CD1c-positive myeloid dendritic cell (primary cell): ENCODE results near the gene DMRTC2.

Experiments used
- DNase-seq: peaks from one replicate; pipeline ENCODE4 v3.0.0-alpha.2; 2016; ENCODE audit errors: extremely low spot score

The DMRTC2 gene

DNA sequence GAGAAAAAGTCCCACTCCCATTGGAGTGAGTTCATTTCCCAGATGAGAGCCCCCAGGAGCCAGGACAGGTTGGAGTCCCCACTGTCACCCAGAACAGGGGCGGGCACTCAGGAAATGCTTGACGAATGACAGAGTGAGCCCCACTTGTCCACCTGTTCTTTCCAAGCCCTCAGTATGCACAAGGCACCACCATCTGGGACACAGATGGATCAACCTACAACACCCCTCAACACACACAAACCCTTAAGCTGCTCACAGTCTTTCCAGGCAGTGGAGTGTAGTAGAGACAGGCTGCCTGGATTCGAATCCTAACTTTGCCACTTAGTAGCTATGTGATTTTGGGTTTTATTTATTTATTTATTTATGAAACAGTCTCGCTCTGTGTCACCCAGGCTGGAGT is 46.1 kb downstream of the DMRTC2 start:
- no peak for DNase-seq

- DNase-seq = no peak
Measured at GRCh38 chr19:41892173-41892902, 47.5 kb downstream of the DMRTC2 start.

GRCh38 chr19:41893899-41894298 is 49.1 kb downstream of the DMRTC2 start:
- no peak for DNase-seq

DNA sequence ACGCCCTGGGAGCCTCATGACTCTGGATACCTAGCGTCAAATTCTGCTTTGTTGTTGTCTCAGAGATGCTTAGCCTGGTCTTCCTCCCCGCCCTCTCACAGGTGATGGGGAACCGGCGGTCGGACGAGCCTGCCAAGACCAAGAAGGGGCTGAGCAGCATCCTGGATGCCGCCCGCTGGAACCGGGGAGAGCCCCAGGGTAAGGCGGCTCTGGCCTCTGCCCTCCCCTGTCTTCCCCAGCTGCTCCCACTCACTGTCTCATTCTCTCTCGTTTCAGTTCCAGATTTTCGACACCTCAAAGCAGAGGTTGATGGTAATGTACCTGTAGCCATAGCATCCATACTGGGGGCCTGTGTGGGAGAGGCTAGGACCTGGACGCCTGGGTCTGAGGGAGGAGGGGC is 49.5 kb downstream of the DMRTC2 start:
- DNase-seq = no peak

DNA sequence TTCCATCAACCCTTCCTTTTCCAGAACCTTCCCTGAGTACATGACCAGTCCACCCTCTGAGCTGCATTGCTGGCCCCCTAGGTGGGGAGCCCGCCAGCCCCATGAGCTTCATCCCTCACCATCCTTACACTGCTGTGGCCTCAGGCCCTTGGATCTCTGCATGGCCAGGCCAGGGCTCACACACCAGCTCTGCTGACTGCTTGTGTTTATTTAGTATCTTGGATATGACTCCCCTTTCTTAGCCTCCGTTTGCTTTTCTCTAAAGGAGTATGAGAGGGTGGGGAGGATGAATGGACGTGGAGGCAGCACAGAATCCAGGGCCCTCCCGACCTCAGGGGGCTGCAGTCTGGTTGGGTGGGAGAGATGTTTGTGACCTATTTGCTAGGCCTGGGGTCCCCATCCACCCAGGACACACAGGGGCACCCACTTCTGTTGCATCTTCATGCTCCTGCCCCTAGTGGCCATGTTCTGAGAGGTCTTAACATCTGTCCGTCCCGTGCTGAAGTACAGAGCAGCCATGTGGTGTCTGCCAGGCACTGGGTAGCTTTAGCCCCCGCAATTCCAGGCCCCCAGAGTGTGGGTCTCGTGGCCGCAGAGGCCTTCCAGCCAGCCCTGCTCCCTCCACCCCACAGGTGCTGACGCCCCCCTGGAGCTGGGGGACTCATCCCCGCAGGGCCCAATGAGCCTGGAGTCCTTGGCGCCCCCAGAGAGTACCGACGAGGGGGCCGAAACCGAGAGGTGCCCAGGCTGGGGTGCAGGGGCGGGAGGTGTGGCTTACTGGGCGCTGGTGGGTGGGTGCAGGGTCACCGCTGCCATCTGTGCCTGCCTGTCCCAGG is 51.1 kb downstream of the DMRTC2 start:
- DNase-seq = no peak

DNA sequence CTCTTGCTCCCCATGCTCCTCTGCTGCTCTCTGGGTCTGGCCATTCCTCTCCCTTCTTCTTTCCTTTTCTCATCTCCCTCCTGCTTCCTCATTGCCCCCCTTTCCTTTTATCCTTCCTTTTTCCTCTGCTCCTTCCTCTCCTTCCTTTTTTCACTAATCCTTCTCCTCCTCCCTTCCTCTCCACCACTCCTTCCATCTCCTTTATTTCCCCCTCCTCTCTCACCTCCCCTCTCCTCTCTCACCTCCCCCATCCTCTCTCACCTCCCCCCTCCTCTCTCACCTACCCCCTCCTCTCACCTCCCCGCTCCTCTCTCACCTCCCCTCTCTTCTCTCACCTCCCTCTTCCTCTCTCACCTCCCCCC is 51.7 kb downstream of the DMRTC2 start:
- DNase-seq = no peak

DNA sequence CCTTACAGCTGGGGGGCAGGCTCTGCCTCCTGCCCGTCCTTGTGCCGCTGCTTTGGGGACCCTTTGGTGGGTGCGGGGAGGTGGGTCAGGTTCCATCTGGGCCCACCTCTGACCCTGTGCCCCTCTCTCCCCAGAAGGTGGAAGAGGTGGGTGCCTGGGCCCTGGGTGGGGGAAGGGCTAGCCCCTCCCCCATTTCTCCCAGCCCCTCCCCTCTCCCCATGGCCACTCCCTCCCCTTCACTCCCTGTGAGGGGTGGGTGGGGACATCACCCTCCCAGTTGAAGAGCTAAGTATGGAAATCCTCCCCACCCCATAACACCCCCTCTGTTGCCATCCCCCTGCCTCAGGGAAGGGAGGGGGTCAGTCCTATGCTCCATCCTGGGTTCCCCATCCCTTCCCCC is 52.3 kb downstream of the DMRTC2 start:
- DNase-seq = no peak

- no peak for DNase-seq
Measured at GRCh38 chr19:41897820-41898219, 53.0 kb downstream of the DMRTC2 start.

GRCh38 chr19:41898235-41898634 is 53.4 kb downstream of the DMRTC2 start:
- no peak for DNase-seq
